Islet precursor cell (in vitro differentiated cells): ENCODE data around the gene CDC42.
A peak's percentile ranks its signal among the peaks of the same experiment; 100 is the strongest.

ENCODE experiments used
- DNase-seq: peaks from one replicate; pipeline ENCODE4 v3.0.0-alpha.2; 2018

The CDC42 gene

GRCh38 chr1:22111620-22112019, 59.1 kb downstream of the CDC42 start:
- DNase-seq = no peak

- no peak for DNase-seq
Measured at GRCh38 chr1:22112554-22112953, 60.0 kb downstream of the CDC42 start.

GRCh38 chr1:22114083-22115012, 61.8 kb downstream of the CDC42 start:
- no peak for DNase-seq

GRCh38 chr1:22115286-22115685, 62.8 kb downstream of the CDC42 start:
- no peak for DNase-seq

- DNase-seq = no peak
Measured at GRCh38 chr1:22117238-22117637, 64.7 kb downstream of the CDC42 start.

GRCh38 chr1:22117851-22118250, 65.3 kb downstream of the CDC42 start:
- no peak for DNase-seq

- DNase-seq = no peak
Measured at GRCh38 chr1:22118291-22118992, 65.9 kb downstream of the CDC42 start.

- peak; percentile 43 for DNase-seq
Measured at GRCh38 chr1:22119626-22120468, 67.3 kb downstream of the CDC42 start.

GRCh38 chr1:22120469-22120790, 67.9 kb downstream of the CDC42 start:
- DNase-seq = no peak

DNA sequence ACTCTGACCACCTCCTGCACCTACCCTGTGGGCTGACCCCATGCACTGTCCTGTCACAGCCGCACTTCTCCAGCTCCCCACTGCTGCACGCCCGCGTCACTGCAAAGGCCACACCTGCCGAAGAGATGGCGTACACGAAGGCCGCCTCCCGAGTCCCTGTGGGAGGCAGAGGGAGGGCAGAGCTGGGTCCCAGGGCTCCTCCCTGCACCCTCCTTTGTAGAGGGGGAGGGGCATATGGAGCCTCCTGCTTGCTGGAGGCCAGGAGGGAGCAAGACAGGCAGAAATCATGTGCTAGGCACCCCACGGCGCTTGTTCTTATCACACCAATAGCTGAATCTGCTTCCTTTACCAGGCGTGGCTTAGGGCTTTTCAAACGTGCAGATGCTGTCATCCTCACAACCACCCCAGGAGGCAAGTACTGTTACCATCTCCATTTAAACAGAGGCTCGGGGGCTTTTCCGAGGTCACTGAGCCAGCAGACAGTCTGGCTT, 69.0 kb downstream of the CDC42 start:
- peak; percentile 78 for DNase-seq

- peak; percentile 86 for DNase-seq
Measured at GRCh38 chr1:22122273-22123070, 70.0 kb downstream of the CDC42 start.

DNA sequence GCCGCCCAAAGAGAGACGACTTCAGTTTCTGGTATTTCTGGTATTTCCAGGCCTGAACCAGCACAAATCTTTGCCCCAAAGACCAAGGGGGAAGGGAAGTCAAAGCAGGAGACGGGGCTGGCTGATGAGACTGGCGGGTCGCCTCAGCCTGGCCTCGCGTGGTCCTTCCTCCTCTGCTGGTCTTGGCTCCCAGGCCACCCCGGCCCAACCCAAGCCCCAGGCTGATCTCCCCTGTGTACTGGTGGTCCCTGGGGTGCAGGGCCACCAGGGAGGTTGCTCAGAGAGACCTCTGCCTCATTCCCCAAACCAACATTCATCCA, 70.5 kb downstream of the CDC42 start:
- peak; percentile 82 for DNase-seq

DNA sequence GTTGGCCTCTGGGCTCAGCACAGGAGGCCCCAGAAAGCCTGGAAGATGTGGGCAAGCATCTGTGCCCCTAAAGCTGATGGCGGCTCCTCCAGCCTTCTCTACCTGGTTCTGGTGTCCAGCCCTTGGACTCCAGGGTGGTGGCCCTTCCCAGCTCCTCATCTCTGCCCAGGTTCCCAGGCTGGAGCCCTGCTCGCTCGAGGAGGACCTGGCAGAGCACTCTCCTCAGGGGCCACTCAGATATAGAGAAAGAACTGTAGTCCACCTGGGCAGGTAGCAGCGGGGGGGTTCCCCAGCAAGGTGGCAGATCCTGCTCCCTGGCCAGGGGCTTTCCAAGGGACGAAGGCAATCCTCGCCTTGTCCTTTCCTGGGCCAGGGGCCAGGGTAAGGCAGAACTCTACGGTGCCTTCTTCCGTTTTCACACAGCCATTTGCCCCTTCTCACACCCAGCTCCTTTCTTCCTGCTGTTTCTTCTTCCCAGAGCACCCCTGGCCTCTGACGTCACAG, 71.4 kb downstream of the CDC42 start:
- no peak for DNase-seq

- no peak for DNase-seq
Measured at GRCh38 chr1:22124592-22125229, 72.2 kb downstream of the CDC42 start.

DNA sequence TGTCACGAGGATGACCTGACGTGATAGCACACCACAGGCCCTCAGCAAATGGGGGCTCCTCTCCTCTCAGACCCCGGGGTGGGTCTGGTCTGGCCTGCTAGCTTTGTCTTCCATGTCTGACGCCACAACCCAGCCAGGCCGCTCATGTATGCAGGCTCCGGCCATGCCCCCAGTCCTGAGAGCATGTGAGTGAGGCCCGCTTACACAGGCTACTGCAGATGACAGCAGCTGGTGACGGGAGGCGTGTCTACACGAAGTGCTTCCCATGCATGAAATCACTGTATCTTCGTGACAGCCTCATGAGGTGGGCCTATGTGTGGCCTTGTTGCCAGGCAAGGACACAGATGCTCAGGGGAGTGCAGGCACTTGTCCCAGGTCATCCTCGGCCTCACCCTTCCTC, 74.0 kb downstream of the CDC42 start:
- DNase-seq = no peak

DNA sequence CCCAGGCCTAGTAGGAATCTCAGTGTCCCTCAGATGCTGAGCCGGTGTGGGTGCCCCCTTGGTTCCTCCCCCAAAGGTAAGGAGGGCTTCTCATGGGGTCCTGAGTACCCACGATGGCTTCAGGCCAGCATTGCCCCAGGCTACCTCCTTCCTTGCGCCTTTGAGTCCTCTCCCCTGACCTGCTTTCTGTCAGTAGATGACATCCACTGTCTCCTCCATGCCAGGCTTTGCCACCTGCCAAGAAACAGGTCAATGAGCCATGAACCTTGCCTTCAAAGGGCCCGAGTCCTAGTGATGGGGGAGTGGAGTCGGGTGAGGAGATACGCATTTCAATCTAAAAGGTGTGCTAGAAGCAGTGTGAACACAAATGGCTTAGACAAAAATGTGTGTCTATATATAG, 74.7 kb downstream of the CDC42 start:
- no peak for DNase-seq

GRCh38 chr1:22127731-22128130, 75.2 kb downstream of the CDC42 start:
- DNase-seq = no peak

DNA sequence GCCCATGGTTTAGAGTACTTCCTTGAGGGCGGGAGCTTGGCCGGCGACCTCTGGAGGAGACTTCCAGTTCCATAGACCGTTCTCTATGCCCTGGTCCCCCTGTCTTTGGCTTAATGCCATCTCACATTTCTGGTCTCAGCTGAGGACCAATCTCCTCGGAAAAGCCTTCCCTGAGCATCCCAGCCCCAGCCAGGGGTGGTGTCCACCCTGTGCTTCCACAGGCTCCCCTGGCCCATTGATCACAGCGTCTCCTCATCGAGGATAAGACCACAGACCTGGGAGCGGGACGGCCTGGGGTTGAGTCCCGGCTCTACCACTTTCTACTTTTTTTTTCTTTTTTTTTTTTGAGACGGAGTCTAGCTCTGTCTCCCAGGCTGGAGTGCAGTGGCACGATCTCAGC, 75.9 kb downstream of the CDC42 start:
- DNase-seq = no peak

DNA sequence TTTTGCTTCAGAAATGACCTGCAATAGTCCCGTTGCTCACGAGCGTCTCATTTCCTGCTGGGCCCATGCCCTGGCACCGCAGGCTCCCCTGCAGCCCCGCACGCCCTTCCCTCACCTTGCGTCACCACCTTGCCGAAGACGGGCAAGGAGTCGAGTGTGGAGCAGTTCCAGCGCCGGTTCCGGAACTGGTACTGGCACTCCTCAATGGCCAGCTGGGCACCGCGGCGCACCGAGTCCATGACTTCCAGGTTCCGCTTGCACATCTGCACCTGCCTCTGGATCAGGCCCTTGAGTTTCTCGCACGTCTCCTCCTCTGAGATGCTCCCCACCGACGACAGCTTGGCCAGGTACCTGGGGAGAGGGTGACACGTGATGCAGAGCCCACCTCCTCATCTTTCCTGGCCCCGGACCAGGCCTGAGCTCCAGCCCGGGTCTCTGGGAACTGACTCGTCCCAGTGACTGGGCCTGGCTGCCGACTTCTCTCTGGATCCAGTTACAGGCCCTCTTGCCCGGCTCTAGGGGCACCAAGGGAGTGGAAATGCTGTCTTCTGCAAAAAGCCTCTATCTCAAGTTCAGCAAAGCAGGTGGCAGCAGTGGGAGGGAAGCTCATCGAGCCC, 77.1 kb downstream of the CDC42 start:
- DNase-seq = no peak

GRCh38 chr1:22131062-22131461, 78.6 kb downstream of the CDC42 start:
- no peak for DNase-seq

DNA sequence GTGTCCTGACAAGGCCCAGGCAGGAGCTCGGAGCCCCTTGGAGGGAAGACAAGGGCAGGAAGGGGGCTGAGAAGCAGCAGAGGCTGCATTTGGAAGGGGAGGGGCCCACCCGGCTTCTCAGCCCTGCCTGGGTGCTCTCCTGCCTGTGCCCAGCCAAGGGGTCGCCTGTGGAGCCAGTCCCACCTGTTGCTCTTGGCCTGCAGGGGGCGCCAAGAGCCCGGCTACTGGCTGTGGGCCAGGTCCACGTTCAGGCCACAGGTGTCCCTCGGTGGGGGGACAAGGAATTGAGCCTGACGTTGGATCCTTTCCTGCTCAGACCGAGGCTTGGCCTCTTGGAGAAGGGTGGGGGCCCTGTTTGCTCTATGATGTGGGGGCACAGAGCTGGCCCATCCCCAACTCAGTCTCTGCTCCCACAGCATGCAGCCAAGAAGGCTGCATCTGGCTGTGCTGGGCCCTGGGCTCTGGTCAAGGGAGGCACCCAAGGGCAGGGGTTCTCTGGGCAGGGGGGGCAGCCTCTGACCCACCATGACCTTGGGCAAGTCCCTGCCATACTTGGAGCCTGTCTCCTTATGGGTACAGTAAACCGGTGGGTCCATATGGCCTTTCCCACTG, 79.5 kb downstream of the CDC42 start:
- DNase-seq = peak; percentile 84
